HS-5 (cell line): ENCODE measurements around the gene MOSPD2.

Source experiments
- DNase-seq: peaks from one replicate; pipeline ENCODE4 v3.0.0-alpha.2; 2012; ENCODE audit warnings: low read depth

MOSPD2 gene

DNA sequence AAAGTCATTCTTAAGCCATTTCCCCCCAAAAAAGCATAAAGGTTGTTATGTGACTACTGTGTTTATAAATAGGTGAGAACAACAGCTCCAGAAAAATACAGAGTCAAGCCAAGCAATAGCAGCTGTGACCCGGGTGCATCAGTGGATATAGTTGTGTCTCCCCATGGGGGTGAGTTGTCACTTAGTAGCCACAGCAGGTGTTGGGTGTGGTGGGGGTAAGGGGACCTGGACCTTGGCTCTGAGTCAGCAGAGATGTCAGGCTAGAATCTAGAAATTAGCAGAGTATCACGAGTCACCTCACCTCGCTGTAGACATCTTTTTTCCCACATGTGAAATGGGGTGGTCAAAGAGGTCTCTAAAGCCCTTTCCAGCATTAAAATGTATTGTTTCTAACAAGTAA, 42.4 kb downstream of the MOSPD2 start:
- no peak for DNase-seq

DNA sequence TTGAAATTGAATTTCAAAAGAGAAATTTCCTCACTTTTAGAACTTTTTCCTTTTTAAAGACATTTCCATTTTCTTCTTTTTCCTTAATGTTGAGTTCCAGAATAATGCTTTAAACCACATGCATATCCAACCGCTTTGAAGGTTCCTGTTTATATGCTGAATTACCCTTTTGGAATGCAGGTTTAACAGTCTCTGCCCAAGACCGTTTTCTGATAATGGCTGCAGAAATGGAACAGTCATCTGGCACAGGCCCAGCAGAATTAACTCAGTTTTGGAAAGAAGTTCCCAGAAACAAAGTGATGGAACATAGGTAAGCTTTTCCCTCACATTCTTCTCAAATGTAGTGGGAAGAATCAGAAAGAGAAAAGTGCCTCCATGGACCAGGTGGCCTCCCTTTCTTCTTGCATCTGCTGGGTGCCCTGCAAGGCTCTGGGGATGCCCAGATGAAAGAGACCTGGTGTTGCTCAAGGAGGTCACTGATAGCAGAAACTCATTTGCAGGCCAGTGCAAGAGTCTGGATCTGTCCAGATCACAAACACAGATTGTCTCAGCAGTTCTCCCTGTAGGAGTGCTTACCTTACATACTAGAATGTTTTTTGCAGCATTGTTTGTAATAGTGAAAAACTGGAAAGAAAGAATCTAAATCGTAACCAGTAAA, 42.9 kb downstream of the MOSPD2 start:
- DNase-seq, result peak; percentile 57

DNA sequence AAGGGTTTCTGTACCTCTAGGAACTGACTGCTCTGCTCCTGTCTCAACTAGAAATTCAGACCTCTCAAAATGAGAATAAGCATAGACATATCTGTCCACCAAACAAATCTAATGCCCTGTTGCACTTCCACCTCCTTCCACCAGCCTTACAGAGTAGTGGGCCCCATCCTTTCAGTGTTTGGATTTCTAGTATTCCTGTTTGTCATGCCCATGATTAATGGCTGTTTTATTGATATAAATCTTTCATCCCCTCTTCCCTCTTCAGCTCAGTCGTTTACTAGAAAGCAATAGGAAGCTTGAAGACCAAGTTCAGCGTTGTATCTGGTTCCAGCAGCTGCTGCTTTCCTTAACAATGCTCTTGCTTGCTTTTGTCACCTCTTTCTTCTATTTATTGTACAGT, 46.2 kb downstream of the MOSPD2 start:
- DNase-seq, result no peak

DNA sequence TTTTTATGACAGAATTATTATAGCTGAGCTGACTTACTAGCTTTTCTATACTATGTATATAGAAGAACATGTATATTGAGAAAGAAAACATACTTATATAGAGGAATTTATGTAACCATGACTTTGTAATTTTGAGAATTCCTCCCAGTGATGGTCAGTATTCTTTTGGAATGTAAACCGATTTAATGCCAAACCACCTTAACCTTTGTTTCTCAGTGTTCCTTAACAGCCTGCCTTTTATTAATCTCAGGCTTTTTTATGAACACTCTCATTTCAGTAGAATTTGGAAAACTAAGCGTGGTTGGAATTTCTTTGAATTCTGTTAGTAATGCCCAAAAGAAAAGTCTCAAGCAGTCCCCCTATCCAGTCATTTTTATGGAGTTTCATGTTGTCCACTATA, 47.0 kb downstream of the MOSPD2 start:
- peak; percentile 34 for DNase-seq

DNA sequence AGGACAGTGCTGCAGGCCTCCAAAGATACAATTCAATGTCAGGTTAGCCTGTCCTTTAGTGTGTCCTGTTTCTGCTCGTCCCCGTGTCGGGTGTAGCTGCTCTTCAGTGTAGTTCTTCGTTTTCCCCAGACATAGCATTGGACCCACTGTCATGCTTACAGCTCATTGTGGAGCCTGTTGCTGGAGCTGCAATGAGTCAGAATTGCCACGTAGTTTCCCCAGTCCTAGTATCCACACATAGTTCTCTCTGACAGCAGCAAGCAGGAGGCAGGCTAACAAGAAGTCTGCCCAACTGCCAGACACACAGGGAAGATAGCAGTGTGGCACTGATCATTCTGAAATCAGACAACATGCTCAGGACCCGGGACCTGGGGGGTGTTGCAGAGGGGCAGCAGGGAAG, 49.2 kb downstream of the MOSPD2 start:
- peak; percentile 33 for DNase-seq

DNA sequence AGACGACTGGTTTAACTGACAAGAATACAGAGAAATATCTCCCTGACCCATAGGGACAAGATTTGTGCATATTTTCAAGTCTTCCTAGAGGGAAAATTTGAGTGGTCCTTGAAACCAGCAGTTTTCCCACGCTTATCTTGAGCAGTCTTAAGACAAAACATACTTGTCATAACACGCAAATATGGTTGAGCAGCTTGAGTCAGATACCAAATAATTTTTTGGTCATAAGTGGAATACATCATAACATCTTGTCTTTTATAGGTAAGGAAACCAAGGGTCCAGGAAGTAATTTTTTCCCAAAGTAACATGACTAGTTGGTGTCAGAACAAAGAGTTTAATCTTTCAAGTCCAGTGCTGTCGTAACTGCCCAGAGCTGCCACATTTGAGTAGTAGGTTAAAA, 50.5 kb downstream of the MOSPD2 start:
- DNase-seq, result no peak

DNA sequence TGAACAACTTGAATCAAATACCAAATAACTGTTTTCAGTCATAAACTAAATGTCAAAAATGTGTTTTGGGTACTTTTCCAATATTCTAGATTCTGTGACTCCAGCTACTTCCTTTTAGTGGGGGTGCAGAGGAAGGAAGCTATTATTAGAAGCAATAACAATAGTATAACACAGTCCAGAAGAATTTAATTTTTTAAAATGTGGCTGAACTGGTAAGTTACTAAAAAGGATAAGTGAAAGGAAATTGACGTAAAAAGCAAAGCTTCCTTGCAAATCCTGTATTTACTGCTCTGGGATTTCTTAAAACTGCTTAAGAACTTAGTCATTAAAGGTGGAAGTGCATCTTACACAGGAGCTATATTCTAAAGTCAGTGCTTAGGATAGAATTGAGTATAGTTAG, 53.2 kb downstream of the MOSPD2 start:
- DNase-seq, result no peak

DNA sequence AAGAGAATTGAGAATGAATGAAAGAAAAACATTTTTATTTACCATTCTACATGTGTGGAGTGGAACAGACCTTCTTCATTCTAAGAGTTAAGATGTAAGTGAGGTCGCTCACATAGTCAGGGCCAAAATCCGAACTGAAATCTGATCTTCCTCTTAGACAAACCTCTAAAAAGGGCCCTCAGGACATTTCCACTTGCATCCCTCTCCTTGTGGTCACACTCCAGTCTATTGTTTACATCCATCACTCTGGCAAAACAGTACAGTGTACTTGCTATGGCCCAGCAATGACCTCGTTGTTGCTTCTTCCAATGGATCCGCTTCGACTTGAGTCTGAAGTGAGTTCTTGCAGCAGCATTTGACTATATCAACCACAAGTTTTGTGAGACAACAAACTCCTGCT, 54.2 kb downstream of the MOSPD2 start:
- DNase-seq, result no peak

DNA sequence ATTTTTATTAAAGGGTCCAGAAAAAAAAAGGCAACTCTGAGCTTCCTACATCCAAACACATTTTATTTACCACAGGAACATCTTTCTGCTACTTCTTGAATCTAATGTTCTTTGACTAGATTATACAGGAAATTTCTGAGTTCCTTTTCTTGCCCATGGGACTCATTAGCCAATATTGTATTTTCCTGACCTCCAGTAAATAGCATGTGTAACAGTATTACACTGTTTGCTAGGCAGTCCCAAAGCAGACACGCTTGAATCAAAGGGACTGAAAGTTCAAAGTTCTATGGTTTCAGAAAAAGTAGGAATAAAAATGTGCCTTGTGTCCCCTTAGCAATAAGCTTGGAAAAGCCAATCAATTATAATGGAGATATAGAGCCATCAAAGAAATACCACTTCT, 57.4 kb downstream of the MOSPD2 start:
- DNase-seq, result no peak

DNA sequence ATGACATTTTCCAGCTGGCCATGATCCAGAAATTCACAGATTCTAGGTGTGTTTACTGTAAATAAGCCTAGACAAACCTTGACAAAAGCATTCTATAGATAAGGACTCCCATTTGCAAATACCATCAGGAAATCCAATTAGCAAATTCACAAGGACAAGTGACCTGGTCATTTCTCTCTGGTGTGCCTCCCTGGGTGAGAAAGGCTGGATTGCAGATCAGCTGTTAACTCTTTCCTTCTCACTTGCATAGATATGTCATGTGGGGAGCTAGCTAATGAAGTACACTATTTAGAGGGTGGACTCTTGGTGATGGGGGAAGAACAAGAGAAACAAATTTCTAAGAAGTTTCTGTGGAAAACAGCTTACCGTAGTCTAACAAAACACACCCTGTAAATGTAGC, 58.9 kb downstream of the MOSPD2 start:
- no peak for DNase-seq

DNA sequence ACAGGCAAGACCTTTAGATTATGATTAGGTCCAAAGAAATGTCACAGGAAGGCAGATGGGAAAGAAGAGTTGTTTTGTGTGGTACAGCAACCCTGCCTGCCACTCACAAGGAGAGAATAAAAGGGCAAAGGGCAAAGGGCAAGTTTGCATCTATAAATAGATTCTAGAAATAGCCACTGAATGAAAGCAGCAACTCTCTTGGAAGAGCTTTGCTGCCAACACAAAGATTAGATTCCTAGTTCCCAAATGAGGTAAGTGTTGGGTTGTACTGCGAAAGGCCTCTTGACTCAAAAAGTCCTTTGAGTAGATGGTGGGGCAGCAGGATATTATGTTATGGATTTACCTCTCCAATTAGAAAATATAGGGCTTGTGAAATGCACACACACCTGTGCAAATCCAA, 61.2 kb downstream of the MOSPD2 start:
- no peak for DNase-seq

DNA sequence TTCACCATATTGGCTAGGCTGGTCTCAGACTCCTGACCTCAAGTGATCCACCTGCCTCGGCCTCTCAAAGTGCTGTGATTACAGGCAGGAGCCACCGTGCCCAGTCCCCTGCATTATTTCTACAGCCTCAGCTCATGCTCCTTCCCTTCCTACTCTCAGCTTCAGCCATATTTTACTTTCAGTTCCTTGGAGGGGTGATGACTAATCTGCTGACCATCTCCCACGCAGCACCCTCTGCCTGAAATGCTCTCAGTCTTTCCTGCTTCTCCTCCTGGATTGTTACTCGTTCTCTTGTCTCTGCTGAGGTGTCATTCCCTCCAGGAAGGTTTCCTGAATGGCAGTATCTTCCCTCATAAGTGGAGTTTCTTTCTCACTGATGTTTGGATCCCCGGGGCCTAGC, 63.3 kb downstream of the MOSPD2 start:
- peak; percentile 42 for DNase-seq

DNA sequence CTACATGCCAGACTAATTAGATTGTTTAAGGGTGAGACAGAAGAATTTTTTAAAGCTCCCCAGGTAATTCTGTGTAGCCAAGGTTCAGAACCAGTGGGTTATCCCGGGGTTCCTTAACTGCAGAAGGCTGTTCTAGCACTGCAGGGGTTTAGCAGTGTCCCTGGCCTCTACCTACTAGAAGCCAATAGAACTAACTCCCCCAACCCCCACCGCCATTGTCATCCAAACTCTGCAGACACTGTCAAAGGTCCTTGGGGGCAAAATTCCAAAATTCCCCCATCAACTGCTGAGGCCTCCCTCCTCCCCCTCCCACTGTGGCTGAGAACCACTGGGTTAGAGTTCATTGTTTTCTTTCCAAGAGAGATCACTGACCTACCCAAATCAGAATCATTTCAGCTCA, 66.4 kb downstream of the MOSPD2 start:
- no peak for DNase-seq

DNA sequence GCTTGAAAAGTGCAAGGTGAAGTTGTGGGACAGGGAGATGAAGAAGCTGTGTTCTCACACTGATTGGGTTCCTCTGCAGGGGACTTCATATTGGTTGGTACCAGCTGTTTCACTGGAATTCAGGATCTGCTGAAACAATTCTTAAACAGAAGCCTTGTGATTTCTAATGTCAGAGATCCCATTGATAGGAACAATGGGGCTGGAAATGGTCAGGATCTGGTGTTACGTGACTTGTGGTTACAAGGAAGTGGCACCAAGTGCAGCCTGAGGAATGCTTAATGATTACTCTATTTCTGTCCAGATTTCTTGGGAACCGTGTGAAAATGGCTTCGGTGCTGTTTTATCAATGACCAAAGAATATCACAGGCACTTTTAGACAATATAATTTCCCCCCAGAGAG, 68.1 kb downstream of the MOSPD2 start:
- no peak for DNase-seq

DNA sequence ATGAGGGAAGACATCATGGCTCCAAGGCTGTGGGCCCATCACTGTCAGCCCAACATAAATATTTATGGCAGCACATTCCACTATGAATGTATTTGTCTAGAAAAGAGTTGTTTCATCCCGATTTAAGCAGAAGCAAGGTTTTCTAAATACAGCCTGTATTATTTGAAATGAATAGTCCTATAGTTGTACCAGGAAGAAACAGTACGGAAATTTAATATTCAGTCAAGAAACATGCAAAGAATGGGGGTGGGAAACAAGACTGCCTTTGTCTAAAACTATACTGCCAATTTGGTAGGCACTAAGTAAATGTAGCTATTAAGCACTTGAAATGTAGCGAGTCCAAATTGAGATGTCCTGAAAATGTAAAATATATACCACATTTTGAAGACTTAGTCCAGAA, 69.1 kb downstream of the MOSPD2 start:
- DNase-seq, result no peak

DNA sequence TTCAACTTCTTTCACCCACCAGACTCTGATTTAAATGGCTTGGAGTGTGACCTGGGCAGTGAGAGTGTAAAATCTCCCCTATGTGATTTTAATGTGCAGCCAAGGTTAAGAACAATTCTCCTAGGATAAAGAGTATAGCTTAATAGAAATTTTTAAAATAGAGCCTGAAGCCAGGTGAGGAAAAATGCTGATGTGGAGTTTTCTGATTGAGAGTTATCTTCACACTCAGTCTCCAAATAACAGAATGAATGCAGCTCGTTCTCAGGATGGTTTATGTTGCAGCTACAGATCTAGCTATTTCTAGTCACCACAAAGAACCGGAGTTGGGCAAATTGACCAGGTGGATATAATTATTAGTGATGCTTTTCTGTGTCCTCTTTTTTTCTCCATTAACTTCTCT, 70.7 kb downstream of the MOSPD2 start:
- no peak for DNase-seq

DNA sequence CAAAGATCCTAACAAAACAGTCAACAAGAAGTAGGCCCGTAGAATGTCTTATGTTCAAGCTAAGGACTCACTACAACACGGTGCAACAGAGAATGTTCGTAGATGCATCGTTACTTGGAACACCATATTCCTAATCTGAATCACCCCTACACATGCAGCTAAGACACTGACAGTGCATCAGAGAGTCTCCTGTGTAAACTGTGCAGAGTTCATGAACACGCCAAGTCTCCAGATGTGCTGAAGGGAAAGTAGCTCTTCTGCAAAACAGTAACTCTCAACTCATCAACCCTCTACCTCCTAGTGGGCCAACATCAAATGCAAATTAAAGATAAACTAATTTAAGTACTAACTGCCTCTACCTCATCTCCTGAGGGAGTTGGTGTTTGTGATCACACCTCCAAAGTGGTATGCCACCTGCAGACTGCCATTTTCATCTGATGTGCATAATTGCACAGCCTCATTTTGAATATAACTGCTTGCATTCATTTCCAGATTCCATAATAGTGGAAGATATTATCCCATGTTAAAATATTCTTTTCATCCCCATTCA, 73.5 kb downstream of the MOSPD2 start:
- DNase-seq, result no peak

DNA sequence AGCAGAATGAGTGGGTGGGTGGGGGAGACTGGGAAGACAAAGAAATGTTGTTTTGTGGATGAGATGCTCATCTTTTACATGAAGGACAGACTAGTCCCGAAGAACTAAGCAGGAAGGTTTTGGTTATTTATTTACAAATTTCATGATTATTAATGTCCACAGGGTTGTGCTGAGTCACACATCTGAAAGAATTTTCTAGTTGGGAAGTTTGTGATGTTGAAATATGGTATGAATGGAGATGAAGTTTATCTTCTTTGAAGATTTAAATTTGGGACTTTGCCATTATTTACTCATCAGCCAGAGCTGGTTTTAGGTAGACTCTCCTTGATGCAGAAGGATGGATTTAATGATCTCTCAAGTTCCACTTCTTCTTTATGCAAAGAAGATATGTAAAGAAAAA, 75.5 kb downstream of the MOSPD2 start:
- DNase-seq, result no peak

DNA sequence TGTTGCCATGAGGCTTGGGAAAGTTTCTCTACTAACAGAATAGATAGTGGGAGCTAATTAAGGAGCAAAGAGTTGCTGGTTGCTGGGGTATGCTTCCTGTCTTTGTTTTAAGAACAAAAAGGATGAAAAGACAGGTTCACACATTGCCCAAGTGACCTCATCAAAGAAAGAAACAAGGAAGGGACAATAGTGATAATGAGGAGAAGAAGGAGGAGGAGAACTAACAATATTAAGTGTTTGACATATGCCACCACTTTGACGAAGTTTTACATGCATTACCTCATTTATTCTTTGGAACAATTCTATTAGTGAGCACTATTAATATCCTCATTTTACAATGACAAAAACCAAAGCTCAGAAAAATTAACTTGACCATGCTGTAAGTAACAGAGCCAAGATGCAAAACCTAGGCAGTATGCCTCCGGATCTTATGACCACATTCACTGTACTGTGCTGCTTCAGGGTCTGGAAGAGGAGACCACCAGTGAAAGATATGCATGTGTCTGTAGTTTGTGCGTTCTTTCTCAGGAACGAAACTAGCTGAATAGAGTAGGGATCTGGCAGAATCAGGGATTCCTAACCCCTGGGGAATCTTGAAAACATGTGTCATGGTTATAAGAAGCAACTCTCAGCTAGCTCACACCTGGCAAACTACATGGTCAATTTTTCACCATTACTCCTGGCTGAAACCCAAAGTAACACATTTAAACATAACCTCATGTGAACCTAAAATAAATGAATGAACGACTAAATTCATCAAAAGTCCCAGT, 83.8 kb downstream of the MOSPD2 start:
- no peak for DNase-seq

DNA sequence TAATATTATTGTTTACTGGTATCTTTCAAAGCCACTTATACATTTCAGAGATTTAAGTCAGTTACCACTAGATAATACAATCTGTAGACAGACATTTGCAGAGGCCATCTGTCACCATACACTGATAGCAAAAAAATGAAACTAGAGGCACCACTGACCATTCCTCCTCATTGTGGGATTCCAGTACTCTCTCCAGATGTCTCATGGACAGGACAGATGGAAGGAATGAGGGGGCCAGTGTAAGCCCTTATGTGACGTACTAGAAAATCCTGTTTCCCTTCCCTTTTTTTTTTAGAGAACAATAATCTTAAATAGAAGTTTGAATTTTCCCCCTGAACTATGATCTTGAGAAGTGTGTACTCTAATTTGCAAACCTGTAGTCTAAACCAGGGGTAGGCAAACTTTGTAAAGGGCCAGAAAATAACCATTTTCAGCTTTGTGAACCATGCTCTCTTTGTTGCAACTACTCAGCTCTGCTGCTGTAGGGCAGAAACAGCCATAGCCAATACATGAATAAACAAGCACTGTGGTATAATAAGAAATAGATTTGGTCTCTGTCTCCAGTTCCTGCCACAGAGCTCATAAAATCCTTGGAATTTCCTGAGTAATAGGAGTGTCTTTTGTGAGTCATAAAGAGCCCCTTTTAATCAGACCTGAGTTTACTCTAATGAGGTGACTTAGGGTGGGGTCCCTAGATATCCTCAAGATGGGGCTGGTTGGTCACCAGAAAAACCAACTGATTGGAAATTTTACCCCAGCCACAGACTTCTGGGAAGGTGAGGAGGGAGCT, 90.4 kb downstream of the MOSPD2 start:
- peak; percentile 53 for DNase-seq

DNA sequence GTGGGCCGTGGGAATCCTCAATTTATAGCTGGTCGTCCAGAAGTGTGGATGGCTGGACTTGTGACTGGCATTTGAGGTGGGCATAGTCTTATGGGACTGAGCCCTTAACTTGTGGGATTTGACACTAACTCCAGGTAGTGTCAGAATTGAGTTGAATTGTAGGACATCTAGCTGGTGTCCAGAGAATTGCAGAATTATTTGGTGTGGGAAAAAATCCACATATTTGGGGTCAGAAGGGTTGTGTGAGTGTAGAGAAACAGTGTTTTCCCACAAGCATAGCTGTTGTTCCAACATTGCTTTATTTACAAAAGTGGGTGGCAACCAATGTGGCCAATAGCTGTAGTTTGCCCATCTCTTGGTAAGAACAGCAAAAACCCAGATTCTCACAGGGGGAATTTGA, 91.3 kb downstream of the MOSPD2 start:
- no peak for DNase-seq
